HepG2 (cell line): ENCODE data around the gene WFDC1.

Experiments
- ATF6 ChIP-seq: sonication (generic); formaldehyde crosslinking; conservative IDR thresholded peaks from 2 replicates; pipeline ENCODE4 v1.4.0; 2020; ENCODE audit warnings: missing genetic modification reagents
- CTCF ChIP-seq: sonication (generic); formaldehyde crosslinking; IDR thresholded peaks from 2 replicates; pipeline ENCODE4 v1.5.0; 2020; ENCODE audit warnings: mild to moderate bottlenecking, missing genetic modification reagents, moderate library complexity
- PRDM15 ChIP-seq: sonication (generic); formaldehyde crosslinking; IDR thresholded peaks from 2 replicates; pipeline ENCODE4 v1.4.0; 2020; ENCODE audit warnings: missing genetic modification reagents
- RAD21 ChIP-seq: fragments of 450-650 bp; formaldehyde crosslinking; IDR thresholded peaks from 2 replicates; pipeline ENCODE4 v1.5.0; 2020; ENCODE audit warnings: mild to moderate bottlenecking
- SMC3 ChIP-seq: IDR thresholded peaks from 2 replicates; pipeline ENCODE4 v1.6.1; 2011; ENCODE audit warnings: low read length, improper control_type of control experiment
- TAF1 ChIP-seq: sonication (generic); formaldehyde crosslinking; IDR thresholded peaks from 2 replicates; pipeline ENCODE4 v1.4.0; 2020; ENCODE audit warnings: missing genetic modification reagents
- TCF7 ChIP-seq: sonication (generic); IDR thresholded peaks from 2 replicates; pipeline ENCODE4 v1.6.1; 2016; ENCODE audit warnings: antibody characterized with exemption, low read depth

- no peak for TF ChIP-seq RAD21 (CRISPR knock-in tag)
- TF ChIP-seq SMC3: no peak
- TF ChIP-seq TCF7: no peak
- TF ChIP-seq CTCF (CRISPR knock-in tag): no peak
- no peak for TF ChIP-seq TAF1 (CRISPR knock-in tag)
- no peak for TF ChIP-seq ATF6
- TF ChIP-seq PRDM15 (CRISPR knock-in tag): no peak
Observed at GRCh38 chr16:84354306-84354705, 59.6 kb downstream of the WFDC1 start.
